ENCODE data around the gene NACA.

DNA sequence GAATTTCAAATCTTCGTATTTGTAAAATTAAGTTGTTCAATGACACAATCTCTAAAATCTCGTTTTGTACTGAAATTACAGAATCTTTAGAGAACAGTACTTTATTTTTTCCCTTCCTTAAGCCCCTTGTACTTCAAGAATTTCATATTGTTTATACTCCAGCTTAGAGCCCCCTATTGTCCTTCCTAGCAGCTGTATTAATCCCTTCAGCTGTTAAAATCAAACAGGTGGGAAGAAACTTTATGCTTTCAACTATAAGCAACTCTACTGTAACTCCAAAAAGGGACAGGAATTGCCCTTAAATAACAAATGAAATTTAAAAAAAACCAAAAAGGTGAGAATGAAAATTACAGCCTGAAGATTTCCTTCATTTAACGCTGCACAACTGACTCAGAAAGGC lies 1.7 kb downstream of the NACA start:
- TF ChIP-seq, protein P1, sequence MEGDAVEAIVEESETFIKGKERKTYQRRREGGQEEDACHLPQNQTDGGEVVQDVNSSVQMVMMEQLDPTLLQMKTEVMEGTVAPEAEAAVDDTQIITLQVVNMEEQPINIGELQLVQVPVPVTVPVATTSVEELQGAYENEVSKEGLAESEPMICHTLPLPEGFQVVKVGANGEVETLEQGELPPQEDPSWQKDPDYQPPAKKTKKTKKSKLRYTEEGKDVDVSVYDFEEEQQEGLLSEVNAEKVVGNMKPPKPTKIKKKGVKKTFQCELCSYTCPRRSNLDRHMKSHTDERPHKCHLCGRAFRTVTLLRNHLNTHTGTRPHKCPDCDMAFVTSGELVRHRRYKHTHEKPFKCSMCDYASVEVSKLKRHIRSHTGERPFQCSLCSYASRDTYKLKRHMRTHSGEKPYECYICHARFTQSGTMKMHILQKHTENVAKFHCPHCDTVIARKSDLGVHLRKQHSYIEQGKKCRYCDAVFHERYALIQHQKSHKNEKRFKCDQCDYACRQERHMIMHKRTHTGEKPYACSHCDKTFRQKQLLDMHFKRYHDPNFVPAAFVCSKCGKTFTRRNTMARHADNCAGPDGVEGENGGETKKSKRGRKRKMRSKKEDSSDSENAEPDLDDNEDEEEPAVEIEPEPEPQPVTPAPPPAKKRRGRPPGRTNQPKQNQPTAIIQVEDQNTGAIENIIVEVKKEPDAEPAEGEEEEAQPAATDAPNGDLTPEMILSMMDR (CRISPR knock-in tag; IDR thresholded peaks at IDR 0.05): no peak
- TF ChIP-seq NFYB (CRISPR knock-in tag; IDR thresholded peaks at IDR 0.05) (no peak), KLF11 (CRISPR knock-in tag; IDR thresholded peaks at IDR 0.05) (no peak), MZF1 (CRISPR knock-in tag; IDR thresholded peaks at IDR 0.05; ENCODE audit: borderline replicate concordance) (no peak), POLR2AphosphoS5 (IDR thresholded peaks at IDR 0.05; ENCODE audit: low read depth, low read length) (no peak), MEF2D (CRISPR knock-in tag; IDR thresholded peaks at IDR 0.05) (no peak), TAF1 (CRISPR knock-in tag; IDR thresholded peaks at IDR 0.05) (no peak), MXI1 (IDR thresholded peaks at IDR 0.05; ENCODE audit: borderline replicate concordance, low read depth, low read length) (no peak)
- TF ChIP-seq, protein P2, sequence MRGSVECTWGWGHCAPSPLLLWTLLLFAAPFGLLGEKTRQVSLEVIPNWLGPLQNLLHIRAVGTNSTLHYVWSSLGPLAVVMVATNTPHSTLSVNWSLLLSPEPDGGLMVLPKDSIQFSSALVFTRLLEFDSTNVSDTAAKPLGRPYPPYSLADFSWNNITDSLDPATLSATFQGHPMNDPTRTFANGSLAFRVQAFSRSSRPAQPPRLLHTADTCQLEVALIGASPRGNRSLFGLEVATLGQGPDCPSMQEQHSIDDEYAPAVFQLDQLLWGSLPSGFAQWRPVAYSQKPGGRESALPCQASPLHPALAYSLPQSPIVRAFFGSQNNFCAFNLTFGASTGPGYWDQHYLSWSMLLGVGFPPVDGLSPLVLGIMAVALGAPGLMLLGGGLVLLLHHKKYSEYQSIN (CRISPR knock-in tag; IDR thresholded peaks at IDR 0.05; ENCODE audit: borderline replicate concordance): no peak
- TF ChIP-seq, protein P3, sequence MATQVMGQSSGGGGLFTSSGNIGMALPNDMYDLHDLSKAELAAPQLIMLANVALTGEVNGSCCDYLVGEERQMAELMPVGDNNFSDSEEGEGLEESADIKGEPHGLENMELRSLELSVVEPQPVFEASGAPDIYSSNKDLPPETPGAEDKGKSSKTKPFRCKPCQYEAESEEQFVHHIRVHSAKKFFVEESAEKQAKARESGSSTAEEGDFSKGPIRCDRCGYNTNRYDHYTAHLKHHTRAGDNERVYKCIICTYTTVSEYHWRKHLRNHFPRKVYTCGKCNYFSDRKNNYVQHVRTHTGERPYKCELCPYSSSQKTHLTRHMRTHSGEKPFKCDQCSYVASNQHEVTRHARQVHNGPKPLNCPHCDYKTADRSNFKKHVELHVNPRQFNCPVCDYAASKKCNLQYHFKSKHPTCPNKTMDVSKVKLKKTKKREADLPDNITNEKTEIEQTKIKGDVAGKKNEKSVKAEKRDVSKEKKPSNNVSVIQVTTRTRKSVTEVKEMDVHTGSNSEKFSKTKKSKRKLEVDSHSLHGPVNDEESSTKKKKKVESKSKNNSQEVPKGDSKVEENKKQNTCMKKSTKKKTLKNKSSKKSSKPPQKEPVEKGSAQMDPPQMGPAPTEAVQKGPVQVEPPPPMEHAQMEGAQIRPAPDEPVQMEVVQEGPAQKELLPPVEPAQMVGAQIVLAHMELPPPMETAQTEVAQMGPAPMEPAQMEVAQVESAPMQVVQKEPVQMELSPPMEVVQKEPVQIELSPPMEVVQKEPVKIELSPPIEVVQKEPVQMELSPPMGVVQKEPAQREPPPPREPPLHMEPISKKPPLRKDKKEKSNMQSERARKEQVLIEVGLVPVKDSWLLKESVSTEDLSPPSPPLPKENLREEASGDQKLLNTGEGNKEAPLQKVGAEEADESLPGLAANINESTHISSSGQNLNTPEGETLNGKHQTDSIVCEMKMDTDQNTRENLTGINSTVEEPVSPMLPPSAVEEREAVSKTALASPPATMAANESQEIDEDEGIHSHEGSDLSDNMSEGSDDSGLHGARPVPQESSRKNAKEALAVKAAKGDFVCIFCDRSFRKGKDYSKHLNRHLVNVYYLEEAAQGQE (IDR thresholded peaks at IDR 0.05; ENCODE audit: borderline replicate concordance in 1 of 2, low read depth in 1 of 2, low read length in 2 of 2): no peak
